DOHH2 (cell line): ENCODE results near the gene SWSAP1.
A peak's percentile ranks its signal among the peaks of the same experiment; 100 is the strongest.

Experiments used
- EZH2phosphoT487 ChIP-seq: fragments of 200-600 bp; sonication (generic); IDR thresholded peaks from 2 replicates; pipeline ENCODE4 v1.6.1; 2017; ENCODE audit warnings: borderline replicate concordance, mild to moderate bottlenecking, antibody characterized with exemption, low read length, moderate library complexity, mixed read lengths
- TF ChIP-seq, protein P1 (sequence below): fragments of 200-600 bp; sonication (generic); IDR thresholded peaks from one replicate; pipeline ENCODE4 v1.5.1; 2014; ENCODE audit warnings: antibody characterized with exemption, mild to moderate bottlenecking, low read depth, low read length; ENCODE audit not compliant: poor library complexity, severe bottlenecking

DNA sequence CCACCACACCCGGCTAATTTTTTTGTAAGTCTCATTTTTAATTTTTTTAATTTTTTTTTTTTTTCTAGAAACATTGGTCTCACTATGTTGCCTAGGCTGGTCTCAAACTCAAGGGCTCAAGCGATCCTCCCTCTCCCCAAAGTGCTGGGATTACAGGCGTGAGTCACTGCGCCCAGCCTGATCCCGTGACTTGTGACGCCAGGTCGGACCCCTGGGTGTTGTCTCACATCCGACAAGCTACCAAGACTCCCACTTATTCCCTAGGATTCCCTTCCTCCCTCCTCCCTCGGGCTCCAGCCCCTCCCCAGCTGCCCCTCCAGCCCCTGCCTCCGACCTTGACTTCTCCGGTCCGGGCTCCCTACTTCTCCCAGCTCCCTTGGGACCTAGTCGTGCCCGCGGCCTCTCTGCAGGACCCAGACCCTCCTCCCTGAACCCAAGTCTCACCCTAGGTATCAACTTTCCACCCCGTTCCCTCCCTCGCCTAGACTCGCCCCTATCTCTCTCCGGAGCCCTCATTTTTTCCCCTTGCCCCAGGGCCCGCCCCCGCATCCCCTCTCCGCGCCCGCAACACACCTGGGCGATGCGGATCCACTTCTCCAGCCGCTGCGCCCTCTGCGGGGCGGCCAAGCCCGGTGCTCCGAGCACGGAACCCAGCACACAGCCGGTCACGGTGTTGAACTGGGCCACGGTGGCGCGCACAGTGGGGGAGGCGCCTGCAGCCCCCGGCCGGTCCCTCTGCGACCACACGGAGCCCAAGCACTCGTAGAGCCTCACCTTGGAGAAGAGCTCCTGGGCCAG, 31.6 kb downstream of the SWSAP1 start:
- TF ChIP-seq, protein P1, sequence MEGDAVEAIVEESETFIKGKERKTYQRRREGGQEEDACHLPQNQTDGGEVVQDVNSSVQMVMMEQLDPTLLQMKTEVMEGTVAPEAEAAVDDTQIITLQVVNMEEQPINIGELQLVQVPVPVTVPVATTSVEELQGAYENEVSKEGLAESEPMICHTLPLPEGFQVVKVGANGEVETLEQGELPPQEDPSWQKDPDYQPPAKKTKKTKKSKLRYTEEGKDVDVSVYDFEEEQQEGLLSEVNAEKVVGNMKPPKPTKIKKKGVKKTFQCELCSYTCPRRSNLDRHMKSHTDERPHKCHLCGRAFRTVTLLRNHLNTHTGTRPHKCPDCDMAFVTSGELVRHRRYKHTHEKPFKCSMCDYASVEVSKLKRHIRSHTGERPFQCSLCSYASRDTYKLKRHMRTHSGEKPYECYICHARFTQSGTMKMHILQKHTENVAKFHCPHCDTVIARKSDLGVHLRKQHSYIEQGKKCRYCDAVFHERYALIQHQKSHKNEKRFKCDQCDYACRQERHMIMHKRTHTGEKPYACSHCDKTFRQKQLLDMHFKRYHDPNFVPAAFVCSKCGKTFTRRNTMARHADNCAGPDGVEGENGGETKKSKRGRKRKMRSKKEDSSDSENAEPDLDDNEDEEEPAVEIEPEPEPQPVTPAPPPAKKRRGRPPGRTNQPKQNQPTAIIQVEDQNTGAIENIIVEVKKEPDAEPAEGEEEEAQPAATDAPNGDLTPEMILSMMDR = peak; percentile 43
- TF ChIP-seq EZH2phosphoT487 = no peak
